ENCODE measurements around the gene NLN. TPM values are rescaled to one million over a fixed set of nuclear protein-coding genes. Genes with fewer than 3 reads are reported as not detected.
A peak's percentile ranks its signal among the peaks of the same experiment; 100 is the strongest.

NLN gene
- total RNA-seq, 4 donors from 2014 or later, result 8.7 to 17.5 (median 13.1) TPM

DNA sequence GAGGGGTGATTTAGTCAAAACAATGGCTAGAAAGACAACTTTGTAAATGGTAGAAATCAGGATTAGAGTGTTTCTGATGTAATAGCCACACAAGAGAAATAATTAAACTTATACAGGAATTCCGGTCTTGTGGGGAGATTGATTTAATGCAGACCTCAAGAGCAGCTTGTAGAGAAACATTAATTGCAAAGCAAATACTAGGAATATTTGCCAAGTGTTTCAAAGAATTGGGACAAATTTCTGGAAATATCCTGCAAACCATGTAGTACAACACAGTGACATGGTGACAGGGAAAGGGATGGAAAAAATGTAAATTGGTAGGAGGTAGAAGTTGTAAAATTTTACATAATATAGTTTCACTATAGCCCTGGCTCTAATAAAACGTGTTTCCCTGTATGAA is 28.9 kb downstream of the NLN start:
- no peak for TF ChIP-seq CTCF (IDR thresholded peaks at IDR 0.05)
- TF ChIP-seq POLR2A (IDR thresholded peaks at IDR 0.05), result no peak
- no peak for DNase-seq
- no peaks in the 10 kb centered on the region for H3K27me3 ChIP-seq
- H3K27ac ChIP-seq, result no peak overlapping the region
- 83 to 86% methylated on average over 2 of the region's 2 CpGs for WGBS, 2 donors
- no peak overlapping the region for H3K4me3 ChIP-seq (replicated peaks in 1 of 3)
- no peaks in the 10 kb centered on the region for H3K36me3 ChIP-seq
- intact Hi-C loops (cut with DNase I), result no loop called here
- no peaks in the 10 kb centered on the region for H3K9me3 ChIP-seq
- no peaks in the 10 kb centered on the region for H3K4me1 ChIP-seq

GRCh38 chr5:65753189-65753588 is 31.2 kb downstream of the NLN start:
- no peaks in the 10 kb centered on the region for H3K27me3 ChIP-seq
- no peak overlapping the region for H3K27ac ChIP-seq
- WGBS, 2 donors, result 87% methylated on average over 8 of the region's 8 CpGs
- H3K36me3 ChIP-seq, result no peaks in the 10 kb centered on the region
- no peak overlapping the region for H3K4me3 ChIP-seq (replicated peaks in 1 of 3)
- no peaks in the 10 kb centered on the region for H3K9me3 ChIP-seq
- DNase-seq, result no peak
- no peaks in the 10 kb centered on the region for H3K4me1 ChIP-seq
- intact Hi-C loops (cut with DNase I), result no loop called here
- TF ChIP-seq CTCF (IDR thresholded peaks at IDR 0.05), result no peak
- no peak for TF ChIP-seq POLR2A (IDR thresholded peaks at IDR 0.05)

DNA sequence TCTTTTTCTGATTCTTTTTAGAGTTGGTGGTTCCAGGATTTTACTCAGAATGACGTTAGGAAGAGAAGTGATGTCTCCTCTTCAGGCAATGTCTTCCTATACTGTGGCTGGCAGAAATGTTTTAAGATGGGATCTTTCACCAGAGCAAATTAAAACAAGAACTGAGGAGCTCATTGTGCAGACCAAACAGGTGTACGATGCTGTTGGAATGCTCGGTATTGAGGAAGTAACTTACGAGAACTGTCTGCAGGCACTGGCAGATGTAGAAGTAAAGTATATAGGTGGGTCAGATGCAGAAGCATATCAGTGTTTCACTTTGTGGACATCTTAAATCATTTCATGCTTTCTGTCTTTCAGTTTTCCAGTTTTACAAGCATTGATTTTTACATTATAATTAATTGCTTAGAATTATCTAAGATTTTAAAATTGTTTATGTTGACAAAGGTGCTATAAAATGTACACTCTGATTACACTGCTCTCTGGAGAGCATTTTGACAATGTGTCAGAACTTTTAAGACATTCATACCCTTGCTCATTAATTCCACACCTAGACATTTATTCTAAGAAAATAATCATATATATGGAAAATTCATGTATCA is 36.6 kb downstream of the NLN start:
- Histone ChIP-seq H3K36me3 (no peaks in the 10 kb centered on the region), H3K4me3 (replicated peaks in 1 of 3) (no peak overlapping the region), H3K9me3 (no peaks in the 10 kb centered on the region), H3K27ac (no peak overlapping the region), H3K27me3 (no peaks in the 10 kb centered on the region), H3K4me1 (no peaks in the 10 kb centered on the region)
- intact Hi-C loops (cut with DNase I), result no loop called here
- TF ChIP-seq POLR2A (IDR thresholded peaks at IDR 0.05), result no peak
- no peak for TF ChIP-seq CTCF (IDR thresholded peaks at IDR 0.05)
- no peak for DNase-seq
- WGBS, 2 donors, result 83 to 89% methylated on average over 4 of the region's 4 CpGs

GRCh38 chr5:65760504-65761275 is 38.7 kb downstream of the NLN start:
- Histone ChIP-seq H3K27me3 (no peaks in the 10 kb centered on the region), H3K36me3 (no peaks in the 10 kb centered on the region), H3K27ac (peak overlapping the region in 1 of 3 donors; percentile 24), H3K4me3 (replicated peaks in 1 of 3) (no peak overlapping the region), H3K9me3 (no peaks in the 10 kb centered on the region), H3K4me1 (no peaks in the 10 kb centered on the region)
- peak; percentile 52 to 68 for DNase-seq
- TF ChIP-seq CTCF (IDR thresholded peaks at IDR 0.05) (peak in 4 of 6 experiments; percentile 26 to 56 (median 42)), POLR2A (IDR thresholded peaks at IDR 0.05) (no peak)
- intact Hi-C loops (cut with DNase I), result no loop called here
- WGBS, 2 donors, result 54 to 65% methylated on average over 2 of the region's 2 CpGs

DNA sequence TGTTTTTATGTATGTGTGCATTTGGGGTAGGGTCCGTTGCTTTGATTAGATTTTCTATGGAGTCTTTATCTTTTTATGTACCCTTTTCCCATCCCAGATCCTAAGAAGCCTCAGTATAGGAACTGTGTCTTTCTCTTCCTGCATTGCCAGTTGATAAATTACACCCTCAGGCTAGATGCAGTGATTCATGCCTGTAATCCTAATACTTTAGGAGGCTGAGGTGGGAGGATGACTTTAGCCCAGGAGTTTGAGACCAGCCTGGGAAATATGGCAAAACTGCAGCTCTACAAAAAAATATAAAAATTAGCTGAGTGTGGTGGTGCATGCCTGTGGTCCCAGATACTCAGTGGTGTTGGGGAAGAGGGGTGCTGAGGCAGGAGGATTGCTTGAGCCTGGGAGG is 40.2 kb downstream of the NLN start:
- no peak for TF ChIP-seq POLR2A (IDR thresholded peaks at IDR 0.05)
- no peak for TF ChIP-seq CTCF (IDR thresholded peaks at IDR 0.05)
- Histone ChIP-seq H3K36me3 (no peaks in the 10 kb centered on the region), H3K27ac (no peak overlapping the region), H3K4me3 (replicated peaks in 1 of 3) (no peak overlapping the region), H3K27me3 (no peaks in the 10 kb centered on the region), H3K4me1 (no peaks in the 10 kb centered on the region), H3K9me3 (no peaks in the 10 kb centered on the region)
- intact Hi-C loops (cut with DNase I), result no loop called here
- no peak for DNase-seq
- 94% methylated on average over 1 of the region's 1 CpG for WGBS, 2 donors

Data from thyroid gland (tissue), 4 donors.